ENCODE measurements around the gene ACKR2.
"Not testable (repeated sequence)": the region's sequence is repeated elsewhere in the genome, so short reads cannot be mapped to it uniquely, and the experiment has no call there.

ACKR2 gene

GRCh38 chr3:42864321-42864950 is 55.2 kb downstream of the ACKR2 start:
- FAIRE-seq = no peak

DNA sequence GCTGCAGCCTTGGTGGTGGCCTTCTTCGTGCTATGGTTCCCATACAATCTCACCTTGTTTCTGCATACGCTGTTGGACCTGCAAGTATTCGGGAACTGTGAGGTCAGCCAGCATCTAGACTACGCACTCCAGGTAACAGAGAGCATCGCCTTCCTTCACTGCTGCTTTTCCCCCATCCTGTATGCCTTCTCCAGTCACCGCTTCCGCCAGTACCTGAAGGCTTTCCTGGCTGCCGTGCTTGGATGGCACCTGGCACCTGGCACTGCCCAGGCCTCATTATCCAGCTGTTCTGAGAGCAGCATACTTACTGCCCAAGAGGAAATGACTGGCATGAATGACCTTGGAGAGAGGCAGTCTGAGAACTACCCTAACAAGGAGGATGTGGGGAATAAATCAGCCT is 56.0 kb downstream of the ACKR2 start:
- no peak for FAIRE-seq

- no peak for FAIRE-seq
These were observed 57.9 kb downstream of the ACKR2 start for GRCh38 chr3:42867138-42867537.

GRCh38 chr3:42868841-42869240 is 59.6 kb downstream of the ACKR2 start:
- FAIRE-seq = no peak

DNA sequence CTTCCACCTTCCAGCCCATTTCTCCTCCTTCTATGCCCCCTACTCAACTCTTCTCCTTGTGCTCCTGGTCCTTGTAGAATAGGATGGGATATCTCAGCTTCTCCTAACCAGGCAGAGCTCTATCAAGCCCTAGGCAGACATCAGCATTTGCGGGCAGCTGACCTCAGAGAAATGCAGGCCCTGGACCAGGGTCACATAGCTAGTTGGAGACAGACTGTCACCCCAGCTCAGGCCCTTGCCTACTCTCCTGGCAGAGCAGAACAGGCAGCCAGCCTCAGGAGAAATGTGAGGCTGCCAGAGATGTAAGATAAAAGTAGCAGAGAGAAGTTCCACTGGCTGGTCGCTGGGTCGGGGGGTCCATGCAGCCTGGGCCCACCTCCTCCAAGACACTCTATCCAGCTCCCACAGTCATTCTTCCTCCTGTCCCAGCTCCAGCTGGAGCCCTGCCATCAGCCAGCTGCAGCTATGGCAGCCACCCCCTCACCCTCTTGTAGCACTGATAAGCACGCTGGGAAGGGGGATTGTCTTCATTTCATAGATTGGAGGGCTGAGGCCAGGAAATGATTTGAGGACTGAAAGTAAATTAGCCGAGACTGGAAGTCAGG is 62.4 kb downstream of the ACKR2 start:
- FAIRE-seq = no peak

- no peak for FAIRE-seq
These were observed 63.5 kb downstream of the ACKR2 start for GRCh38 chr3:42872718-42873117.

GRCh38 chr3:42873221-42873982 is 64.2 kb downstream of the ACKR2 start:
- FAIRE-seq = no peak

DNA sequence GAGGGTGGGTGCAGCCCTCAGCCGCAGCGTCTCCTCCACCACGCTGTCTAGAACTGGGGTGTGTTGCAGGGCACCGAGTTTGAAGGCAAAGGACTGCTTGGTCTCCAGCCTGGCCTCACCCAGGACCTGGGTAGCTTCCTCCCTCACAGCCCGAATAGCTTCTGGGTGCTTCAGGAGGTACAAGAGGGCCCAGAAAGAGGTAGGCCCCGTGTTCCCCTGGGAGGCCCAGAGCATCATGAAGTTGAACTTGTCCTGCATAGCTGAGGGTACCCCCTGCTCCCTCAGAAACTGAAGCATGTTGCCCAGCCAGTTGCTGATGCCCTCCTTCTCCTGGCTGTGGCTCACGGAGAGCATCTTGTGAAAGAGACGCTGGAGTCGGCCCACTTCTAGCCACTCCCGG is 65.5 kb downstream of the ACKR2 start:
- no peak for FAIRE-seq

GRCh38 chr3:42875325-42876151 is 66.3 kb downstream of the ACKR2 start, which contains the start of gene CYP8B1:
TSS of gene CYP8B1 (minus strand) at chr3:42875879. CDS start at chr3:42875816, 63 bp downstream.
- FAIRE-seq = no peak

- FAIRE-seq = no peak
These were observed 67.2 kb downstream of the ACKR2 start for GRCh38 chr3:42876401-42876800.

- no peak for FAIRE-seq
These were observed 67.9 kb downstream of the ACKR2 start for GRCh38 chr3:42876940-42877720.

GRCh38 chr3:42877881-42878280 is 68.6 kb downstream of the ACKR2 start:
- FAIRE-seq = no peak

DNA sequence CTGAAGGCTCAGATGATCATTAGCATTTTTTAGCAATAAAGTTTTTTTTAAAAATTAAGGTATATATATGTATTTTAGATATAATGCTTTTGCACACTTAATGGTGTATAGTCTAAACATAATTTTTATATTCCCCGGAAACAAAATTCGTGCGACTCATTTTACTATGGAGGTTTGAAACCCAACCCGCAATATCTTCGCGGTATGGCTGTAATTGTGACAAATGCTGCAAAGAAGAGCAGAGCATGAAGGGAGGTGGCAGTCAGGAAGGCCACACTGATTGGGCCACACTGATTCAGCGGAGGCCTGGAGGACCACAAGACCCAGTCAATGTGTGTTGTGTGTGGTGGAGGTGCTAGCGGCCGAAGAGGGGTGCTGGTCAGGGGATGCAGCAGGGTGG is 70.9 kb downstream of the ACKR2 start:
- no peak for FAIRE-seq

- no peak for FAIRE-seq
These were observed 71.6 kb downstream of the ACKR2 start for GRCh38 chr3:42880601-42881451.

DNA sequence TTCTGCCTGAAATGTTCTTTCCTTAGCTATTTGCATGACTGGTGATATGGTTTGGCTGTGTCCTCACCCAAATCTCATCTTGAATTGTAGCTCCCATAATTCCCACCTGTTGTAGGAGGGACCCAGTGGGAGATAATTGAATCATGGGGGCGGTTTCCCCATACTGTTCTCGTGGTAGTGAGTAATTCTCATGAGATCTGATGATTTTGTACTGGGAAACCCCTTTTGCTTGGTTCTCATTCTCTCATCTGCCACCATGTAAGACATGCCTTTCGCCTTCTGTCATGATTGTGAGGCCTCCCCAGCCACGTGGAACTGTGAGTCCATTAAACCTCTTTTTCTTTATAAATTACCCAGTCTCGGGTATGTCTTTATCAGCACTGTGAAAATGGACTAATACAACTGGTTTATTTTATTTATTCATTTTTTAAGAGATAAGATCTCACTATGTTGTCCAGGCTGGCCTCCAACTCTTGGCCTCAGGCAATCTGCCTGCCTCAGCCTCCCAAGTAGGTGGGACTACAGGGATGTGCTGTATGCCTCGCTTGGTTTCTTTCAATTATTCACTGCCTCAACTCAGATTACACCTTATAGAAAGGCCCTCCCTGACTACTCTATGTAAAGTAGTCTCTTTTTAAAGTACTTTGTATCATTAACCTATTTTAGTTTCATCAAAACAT is 74.1 kb downstream of the ACKR2 start:
- not testable (repeated sequence) for FAIRE-seq

- FAIRE-seq = no peak
These were observed 75.1 kb downstream of the ACKR2 start for GRCh38 chr3:42884324-42884723.

DNA sequence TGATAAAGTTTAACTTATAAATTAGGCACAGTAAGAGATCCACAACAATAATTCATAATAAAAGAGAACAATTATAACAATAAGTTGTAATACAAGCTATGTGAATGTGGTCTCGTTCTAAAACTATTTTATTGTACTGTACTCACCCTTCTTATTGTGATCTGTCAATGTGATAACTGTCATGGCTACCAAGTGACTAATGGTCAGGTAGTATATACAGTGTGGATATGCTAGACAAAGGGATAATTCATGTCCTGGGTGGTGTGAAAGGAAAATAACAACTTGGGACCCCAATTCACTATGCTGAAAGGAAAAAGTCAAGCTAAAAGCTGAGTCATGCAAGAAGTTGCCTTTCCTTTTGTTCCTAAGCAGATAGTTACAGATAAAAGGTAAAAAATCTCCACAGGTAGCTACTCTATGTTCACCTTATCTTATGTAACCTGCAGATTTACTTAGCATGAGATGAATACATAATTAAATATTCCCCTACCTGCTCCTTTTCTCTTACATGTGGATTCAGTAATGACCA is 77.1 kb downstream of the ACKR2 start:
- FAIRE-seq = no peak

DNA sequence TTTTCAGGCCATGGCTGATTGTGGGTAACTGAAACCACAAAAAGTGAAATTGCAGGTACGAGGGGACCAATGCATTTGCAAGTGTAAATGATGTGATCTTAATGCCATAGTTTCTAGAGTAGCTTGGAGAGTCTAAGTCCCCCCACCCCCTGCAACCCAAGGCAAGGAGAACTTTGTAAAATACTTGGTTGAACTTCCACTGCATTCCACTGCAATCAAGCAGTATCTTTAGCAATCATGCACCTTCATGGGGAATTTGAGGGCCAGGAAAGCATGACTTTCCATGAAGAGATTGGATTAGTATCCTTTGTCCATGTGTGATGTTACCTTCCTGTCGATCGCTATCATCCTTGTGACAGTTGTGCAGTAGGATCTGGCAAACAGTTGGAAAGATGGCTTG is 77.8 kb downstream of the ACKR2 start:
- FAIRE-seq = no peak

DNA sequence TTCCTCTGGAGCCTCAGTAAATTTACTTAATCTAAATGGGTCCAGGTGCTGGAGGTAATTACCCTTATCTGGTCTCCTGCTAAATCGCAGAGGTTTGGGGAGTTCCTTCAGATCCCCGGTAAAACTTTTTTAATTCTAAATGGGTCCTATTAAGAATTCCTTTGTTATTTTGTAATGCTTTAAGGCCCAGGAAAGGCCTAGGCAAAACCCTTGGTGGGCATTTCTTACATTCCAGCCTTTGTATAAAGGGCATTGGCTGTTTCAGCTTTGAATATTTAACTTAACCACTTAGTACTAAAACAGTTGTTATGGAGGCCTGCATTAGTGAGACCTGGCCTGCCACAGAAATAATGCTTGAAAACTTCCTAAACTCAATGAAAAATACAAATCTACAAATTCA is 81.8 kb downstream of the ACKR2 start:
- no peak for FAIRE-seq

DNA sequence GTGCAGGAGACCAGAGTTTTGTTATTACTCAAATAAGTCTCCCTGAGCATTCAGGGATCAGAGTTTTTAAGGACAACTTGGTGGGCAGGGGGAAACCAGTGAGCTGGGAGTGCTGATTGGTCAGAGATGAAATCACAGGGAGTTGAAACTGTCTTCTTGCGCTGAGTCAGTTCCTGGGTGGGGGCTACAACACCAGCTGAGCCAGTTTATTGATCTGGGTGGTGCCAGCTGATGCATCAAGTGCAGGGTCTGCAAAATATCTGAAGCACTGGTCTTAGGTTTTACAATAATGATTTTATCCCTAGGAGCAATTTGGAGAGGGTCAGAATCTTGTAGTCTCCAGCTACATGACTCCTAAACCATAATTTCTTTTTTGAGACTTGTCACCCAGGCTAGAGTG is 82.9 kb downstream of the ACKR2 start:
- no peak for FAIRE-seq

DNA sequence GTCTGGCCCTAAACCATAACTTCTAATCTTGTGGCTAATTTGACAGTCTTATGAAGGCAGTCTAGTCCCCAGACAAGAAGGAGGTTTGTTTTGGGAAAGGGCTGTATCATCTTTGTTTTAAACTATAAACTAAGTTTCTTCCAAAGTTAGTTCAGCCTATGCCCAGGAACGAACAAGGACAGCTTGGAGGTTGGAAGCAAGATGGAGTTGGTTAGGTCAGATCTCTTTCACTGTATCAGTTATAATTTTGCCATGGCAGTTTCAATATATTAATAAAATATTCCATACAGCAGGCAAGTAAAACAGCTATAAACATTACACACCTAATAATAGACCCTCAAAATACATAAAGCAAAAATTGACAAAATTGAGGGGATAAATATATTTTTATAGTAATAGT is 83.6 kb downstream of the ACKR2 start:
- FAIRE-seq = no peak

Measured in A204.1 (cell line).